H1 (cell line): ENCODE data around the gene GSK3B. TPM values are rescaled to one million over a fixed set of nuclear protein-coding genes. Genes with fewer than 3 reads are reported as not detected.

ENCODE experiments used
- CTCF ChIP-seq, 3 experiments: IDR thresholded peaks; 1 replicate in 2 of 3; 2 replicates in 1 of 3; pipeline versions ENCODE4 v1.5.1 to v1.6.1; 2011; ENCODE audit warnings: low read length in 3 of 3, mild to moderate bottlenecking in 3 of 3, inconsistent platforms in 2 of 3, low read depth in 1 of 3, moderate library complexity in 1 of 3; ENCODE audit not compliant: insufficient read depth in 1 of 3; ENCODE audit errors: control extremely low read depth in 1 of 3
- TBP ChIP-seq: IDR thresholded peaks from 2 replicates; pipeline ENCODE4 v1.6.1; 2011; ENCODE audit warnings: low read depth, low read length, improper control_type of control experiment
- polyA plus RNA-seq, 7 experiments: library from polyadenylated mRNA; depleted of rRNA in 3 of 7; stranded (reverse) in 5 of 7; unstranded in 2 of 7; fragments of >200 nt in 5 of 7; fragments of 200-250 nt in 2 of 7; gene quantifications; 1 replicate in 5 of 7; 2 replicates in 1 of 7; 4 replicates in 1 of 7; pipeline versions ENCODE4 v1.2.1 to v1.2.3, GENCODE V29; 2011 to 2013; ENCODE audit warnings: missing spikeins in 2 of 7, mixed read lengths in 2 of 7
- total RNA-seq: library from RNA; stranded (reverse); fragmentation: NEBNext Ultra II Directional; extraction: Animal tissue kit (Norgen Biotek cat#: 25700); gene quantifications from 2 replicates; pipeline ENCODE4 v1.2.1, GENCODE V29; 2021

Gene GSK3B
- total and polyA plus RNA-seq, 2 of the 8 experiments (the other 6 are each of a cell fraction or from before 2014, with no cell fraction given), result 24.2 to 50.7 TPM

- TF ChIP-seq CTCF (IDR thresholded peaks at IDR 0.05; ENCODE audit: control extremely low read depth in 1 of 3, insufficient read depth in 1 of 3, low read depth in 1 of 3, low read length in 3 of 3), result no peak
- TF ChIP-seq TBP, result no peak
These were observed 71.5 kb downstream of the GSK3B start (continued) for GRCh38 chr3:120022729-120023128.
